ENCODE data around the gene TMEM244. TPM values are rescaled to one million over a fixed set of nuclear protein-coding genes. Genes with fewer than 3 reads are reported as not detected.
"Not testable (repeated sequence)": the region's sequence is repeated elsewhere in the genome, so short reads cannot be mapped to it uniquely, and the experiment has no call there.

TMEM244 gene
- total RNA-seq, 2 experiments from 2014 or later, result 0.83 to 1.0 TPM

DNA sequence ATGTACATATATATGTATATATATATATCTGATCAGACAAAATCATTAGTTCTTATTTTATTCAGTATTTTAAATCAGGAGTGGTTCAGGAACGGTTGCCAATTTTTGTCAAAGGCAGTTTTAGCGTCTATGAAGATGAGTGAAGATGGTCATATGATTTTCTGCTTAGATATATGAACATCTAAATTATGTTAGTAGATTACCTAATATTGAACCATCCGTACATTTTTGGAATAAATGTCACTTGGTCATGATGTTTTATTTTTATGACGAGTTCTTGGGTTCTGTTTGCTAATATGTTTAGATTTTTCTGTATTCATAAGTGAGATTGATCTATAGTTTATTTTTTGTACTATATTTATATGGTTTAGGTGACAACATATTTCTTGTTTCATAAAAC lies 3.3 kb downstream of the TMEM244 start:
- ATAC-seq (ENCODE audit: low read depth), result no peak
- peaks cover 1% of the 10 kb centered on the region for H3K9me3 Mint-ChIP-seq

DNA sequence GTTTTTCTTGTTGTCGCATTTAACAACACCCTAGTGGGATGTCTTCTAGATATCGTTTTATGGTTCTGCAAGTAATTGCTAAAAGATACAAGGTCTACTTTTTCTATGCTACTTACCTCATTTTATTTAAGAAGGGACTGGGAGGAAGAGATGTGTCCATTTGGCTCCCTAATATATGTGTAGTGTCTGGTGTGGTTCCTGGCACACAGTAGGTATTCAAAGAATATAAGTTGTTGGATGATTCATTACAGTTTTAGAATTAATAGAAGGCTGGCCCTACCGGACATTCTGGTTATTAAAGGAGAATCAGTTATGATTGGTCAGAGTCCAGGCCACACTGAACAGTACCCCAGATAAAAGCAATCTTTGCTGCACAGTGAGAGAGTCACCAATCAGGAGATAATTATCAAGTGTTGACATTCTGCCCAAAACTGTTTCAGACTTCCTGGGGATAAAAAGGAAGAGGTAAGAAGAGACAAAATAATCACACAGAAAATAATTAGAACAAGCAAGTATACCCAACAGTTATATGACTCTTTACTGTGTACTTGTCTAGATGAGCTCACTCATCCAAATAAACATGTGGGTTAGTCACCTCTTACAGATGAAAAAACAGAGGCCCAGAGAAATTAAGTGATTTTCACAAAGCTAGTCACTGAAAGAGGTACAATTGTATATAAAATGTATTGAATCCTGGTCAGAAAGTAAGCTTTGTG lies 7.0 kb downstream of the TMEM244 start:
- Mint-ChIP-seq H3K27ac (no peak overlapping the region), H3K36me3 (no peaks in the 10 kb centered on the region), H3K27me3 (peaks cover 2% of the 10 kb centered on the region), H3K9me3 (peaks cover 1% of the 10 kb centered on the region), H3K4me1 (peaks cover 4% of the 10 kb centered on the region), H3K4me3 (no peak overlapping the region)
- DNase-seq (no peak), ATAC-seq (ENCODE audit: low read depth) (no peak)
- POLR2A ChIA-PET, result no interaction called here

More for the DNA sequence above, 3.3 kb downstream of the TMEM244 start:
- Mint-ChIP-seq H3K4me1 (peaks cover 6% of the 10 kb centered on the region), H3K36me3 (no peaks in the 10 kb centered on the region), H3K27me3 (peaks cover 2% of the 10 kb centered on the region), H3K4me3 (no peak overlapping the region), H3K27ac (no peak overlapping the region)
- DNase-seq, result no peak
- POLR2A ChIA-PET, result no interaction called here

DNA sequence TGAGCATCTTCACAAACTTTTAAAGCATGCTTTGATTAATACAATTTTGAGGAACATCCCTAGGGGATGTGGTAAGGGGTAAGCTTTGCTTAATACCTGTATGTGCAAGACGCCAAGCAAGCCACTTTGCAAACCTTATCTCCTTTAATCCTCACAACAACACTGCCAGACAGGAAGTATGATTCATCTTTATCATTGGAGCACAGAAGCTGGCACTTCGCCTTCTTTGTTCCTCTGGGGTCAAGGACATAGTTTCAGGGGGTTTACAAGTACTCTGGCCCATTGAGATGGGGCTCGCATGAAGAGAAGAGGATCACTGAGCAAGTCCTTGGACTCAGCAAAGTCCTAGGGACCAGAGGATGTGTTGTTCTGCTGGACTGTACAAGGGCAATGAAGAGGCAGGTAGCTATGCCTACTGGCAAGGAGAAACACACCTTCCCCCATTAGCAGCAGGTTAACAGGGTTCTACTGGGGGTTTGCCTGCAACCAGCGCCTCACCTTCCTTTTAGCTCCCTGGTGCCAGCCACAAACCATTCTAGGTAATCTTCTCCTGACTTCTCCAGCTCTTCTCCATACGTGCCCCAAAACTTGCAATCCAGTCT lies 8.8 kb downstream of the TMEM244 start:
- POLR2A ChIA-PET, result no interaction called here
- ATAC-seq (ENCODE audit: low read depth) (no peak), DNase-seq (no peak)
- H3K9me3 Mint-ChIP-seq, result no peaks in the 10 kb centered on the region
- H3K4me3 Mint-ChIP-seq, result no peak overlapping the region
- peaks cover 4% of the 10 kb centered on the region for H3K4me1 Mint-ChIP-seq
- peaks cover 4% of the 10 kb centered on the region for H3K27me3 Mint-ChIP-seq
- no peak overlapping the region for H3K27ac Mint-ChIP-seq
- H3K36me3 Mint-ChIP-seq, result no peaks in the 10 kb centered on the region

DNA sequence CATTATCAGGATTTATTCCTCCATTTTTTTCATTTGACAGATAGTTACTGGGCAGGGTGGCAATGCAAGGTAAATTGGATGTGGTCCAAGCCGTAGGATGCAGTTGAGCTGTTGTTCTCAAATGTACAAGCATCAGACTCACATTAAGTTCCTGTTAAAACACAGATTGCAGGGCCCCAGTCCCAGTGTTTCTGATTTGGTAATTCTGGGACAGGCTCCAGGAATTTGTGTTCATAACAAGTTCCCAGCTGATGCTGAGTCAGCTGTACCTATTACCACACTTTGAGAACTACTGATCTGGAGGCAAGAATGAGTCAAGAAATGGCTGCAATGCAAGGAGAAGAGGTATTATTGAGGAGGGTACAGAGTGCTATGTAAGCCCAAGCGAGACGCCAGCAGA lies 11.7 kb downstream of the TMEM244 start:
- Mint-ChIP-seq H3K4me1 (peaks cover 4% of the 10 kb centered on the region), H3K27me3 (peaks cover 14% of the 10 kb centered on the region), H3K4me3 (no peak overlapping the region), H3K27ac (no peak overlapping the region), H3K36me3 (no peaks in the 10 kb centered on the region), H3K9me3 (no peaks in the 10 kb centered on the region)
- ATAC-seq (ENCODE audit: low read depth) (no peak), DNase-seq (no peak)
- POLR2A ChIA-PET, result no interaction called here

DNA sequence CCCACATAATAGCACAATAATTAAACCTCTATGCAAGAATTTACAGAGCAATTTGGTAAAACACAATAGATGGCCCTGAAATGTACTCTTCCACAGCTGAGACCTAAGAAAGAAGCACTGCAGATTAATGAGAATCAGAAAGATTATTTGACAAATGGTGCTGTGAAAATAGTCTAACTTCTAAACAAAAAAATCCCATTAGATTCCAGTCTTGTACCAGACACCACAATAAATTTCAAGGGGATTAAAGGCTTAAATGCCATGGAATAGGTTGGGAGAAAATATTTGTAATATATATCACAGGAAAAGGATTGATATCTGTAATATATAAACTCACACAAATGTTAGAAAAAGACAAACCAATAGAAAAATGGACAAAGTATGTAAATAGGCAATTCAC lies 14.4 kb downstream of the TMEM244 start:
- Mint-ChIP-seq H3K4me3 (no peak overlapping the region), H3K27me3 (peaks cover 23% of the 10 kb centered on the region), H3K4me1 (no peaks in the 10 kb centered on the region), H3K9me3 (no peaks in the 10 kb centered on the region), H3K36me3 (no peaks in the 10 kb centered on the region), H3K27ac (no peak overlapping the region)
- POLR2A ChIA-PET, result no interaction called here
- ATAC-seq (ENCODE audit: low read depth), result no peak
- no peak for DNase-seq

DNA sequence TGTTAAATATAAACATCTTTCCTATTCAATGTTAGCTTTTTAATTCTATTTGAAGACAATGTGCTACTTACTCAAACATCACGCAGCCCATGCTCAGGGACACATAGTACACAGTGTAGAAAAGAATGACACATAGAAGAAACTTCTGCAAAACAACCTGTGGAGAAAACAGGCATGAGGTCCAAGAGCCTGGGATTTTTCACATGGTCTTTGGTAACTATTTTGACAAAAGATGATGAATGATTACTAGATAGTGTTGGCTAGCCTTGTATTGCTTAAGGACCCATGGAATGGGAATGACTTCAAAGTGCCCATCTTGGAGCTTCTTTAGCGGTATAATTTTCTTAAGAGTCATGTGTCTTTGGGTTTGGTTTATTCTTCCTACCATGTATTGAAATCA lies 15.4 kb downstream of the TMEM244 start:
- no peaks in the 10 kb centered on the region for H3K36me3 Mint-ChIP-seq
- H3K27ac Mint-ChIP-seq, result no peak overlapping the region
- POLR2A ChIA-PET, result no interaction called here

DNA sequence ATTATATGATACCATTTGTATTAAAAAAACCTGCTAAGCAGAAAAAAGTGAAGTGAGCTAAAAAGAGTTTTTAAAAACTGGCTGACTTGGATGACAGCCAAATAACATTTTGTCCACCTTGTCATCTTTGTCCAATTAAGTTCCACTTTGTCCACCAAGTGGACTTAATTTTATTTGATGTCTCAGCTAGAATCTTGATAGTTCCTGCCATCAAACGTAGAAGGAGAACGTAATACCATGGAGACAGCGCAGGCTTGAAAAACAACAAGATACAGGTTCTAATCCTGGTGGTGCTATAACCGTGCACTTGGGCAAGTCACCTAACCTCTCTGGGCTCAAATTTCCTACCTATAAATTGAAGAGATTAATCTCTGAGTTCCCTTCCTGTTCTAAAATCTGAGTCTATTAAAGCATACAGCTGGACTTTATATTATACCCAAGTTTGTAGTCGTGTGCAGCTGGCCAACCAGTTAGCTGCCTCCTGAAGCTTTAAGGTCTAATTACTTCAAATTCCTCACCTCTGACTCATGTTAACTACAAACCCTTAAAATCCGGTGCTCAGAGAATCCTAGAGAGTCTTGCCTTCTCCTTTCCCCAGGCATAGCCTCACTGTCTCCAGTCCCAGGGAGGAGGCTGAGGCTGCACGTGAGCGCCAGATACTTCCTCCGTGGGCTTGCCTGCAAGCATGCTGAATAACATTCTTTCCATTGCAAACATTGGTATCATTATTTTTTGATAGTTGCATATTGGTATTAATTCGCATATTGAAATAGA lies 16.8 kb downstream of the TMEM244 start:
- ATAC-seq (ENCODE audit: low read depth) (no peak), DNase-seq (no peak)
- POLR2A ChIA-PET, result interaction anchor here (0.5 kb wide), 1 partner anchor 14 kb away, joined by 4 read pairs; no protein-coding TSS in a partner anchor
- Mint-ChIP-seq H3K9me3 (no peaks in the 10 kb centered on the region), H3K36me3 (peaks cover 1% of the 10 kb centered on the region), H3K27ac (no peak overlapping the region), H3K27me3 (peaks cover 27% of the 10 kb centered on the region), H3K4me3 (no peak overlapping the region), H3K4me1 (no peaks in the 10 kb centered on the region)

More for the DNA sequence above, 15.4 kb downstream of the TMEM244 start:
- Mint-ChIP-seq H3K9me3 (no peaks in the 10 kb centered on the region), H3K4me3 (no peak overlapping the region), H3K27me3 (peaks cover 24% of the 10 kb centered on the region), H3K4me1 (no peaks in the 10 kb centered on the region)
- DNase-seq (no peak), ATAC-seq (ENCODE audit: low read depth) (no peak)

DNA sequence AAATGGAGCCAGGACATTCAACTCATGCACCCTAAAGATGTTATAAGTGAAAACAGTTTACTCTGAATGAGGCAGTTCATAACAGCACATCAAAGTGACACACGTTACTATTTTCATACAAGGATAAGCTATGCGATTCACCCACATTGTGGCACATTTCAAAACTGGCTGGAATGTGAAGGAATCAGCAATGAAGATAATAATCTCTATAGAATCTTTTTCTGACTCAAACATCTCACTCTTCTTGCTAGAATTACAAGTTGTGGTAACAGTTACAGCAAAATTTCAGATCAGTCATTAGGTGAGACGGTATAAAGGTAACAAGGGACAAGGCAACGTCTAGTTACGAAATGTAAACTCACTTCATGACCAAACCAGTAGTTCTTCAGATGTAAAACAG lies 17.5 kb downstream of the TMEM244 start:
- no peaks in the 10 kb centered on the region for H3K9me3 Mint-ChIP-seq
- ATAC-seq (ENCODE audit: low read depth) (no peak), DNase-seq (no peak)
- peaks cover 2% of the 10 kb centered on the region for H3K36me3 Mint-ChIP-seq
- peaks cover 27% of the 10 kb centered on the region for H3K27me3 Mint-ChIP-seq
- no peak overlapping the region for H3K27ac Mint-ChIP-seq
- H3K4me3 Mint-ChIP-seq, result no peak overlapping the region
- POLR2A ChIA-PET, result no interaction called here
- no peaks in the 10 kb centered on the region for H3K4me1 Mint-ChIP-seq

DNA sequence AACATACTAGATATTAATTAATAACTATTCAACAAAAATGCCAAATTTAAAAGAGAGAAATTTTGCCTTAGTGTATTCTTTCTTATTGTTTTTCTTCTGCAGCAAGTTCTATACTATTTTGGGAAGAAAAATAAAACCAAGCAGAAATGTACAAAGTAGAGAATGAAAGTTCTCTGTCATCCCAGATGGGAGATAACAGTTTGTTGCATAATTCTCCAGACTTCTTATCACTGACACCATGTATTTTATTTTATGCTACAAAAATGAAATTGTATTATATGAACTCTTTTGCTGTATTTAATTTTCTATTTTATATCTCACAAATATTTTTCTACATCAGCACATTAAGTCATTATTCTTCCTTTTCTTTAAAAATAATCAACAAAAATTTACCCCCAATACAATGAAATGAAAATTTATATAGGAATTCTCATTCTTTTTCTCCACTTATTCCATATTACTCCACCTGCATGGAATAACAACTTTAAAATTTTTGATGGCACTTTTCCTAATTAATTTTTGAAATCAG lies 18.2 kb downstream of the TMEM244 start:
- Mint-ChIP-seq H3K9me3 (peaks cover 2% of the 10 kb centered on the region), H3K4me1 (no peaks in the 10 kb centered on the region), H3K4me3 (no peak overlapping the region), H3K36me3 (peaks cover 2% of the 10 kb centered on the region), H3K27me3 (peaks cover 27% of the 10 kb centered on the region), H3K27ac (no peak overlapping the region)
- DNase-seq (no peak), ATAC-seq (ENCODE audit: low read depth) (no peak)
- POLR2A ChIA-PET, result no interaction called here

DNA sequence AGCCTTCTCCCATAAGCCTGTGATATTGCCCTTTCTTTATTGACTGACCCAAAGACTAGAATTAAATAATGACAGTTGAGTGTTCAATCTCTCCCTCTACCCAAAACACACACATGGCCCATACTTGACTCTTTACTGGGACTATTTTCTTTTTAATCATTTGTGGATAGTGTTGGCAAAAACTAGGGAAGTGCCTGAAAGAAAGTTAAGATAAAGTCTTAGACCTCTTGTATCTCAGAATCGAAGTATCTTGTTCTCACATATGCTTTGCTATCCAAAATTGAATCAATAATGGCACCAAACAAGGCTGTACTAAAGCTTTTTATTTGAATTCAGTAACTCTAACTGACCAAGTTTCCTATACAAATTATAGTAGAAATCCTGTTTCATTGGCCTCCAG lies 19.0 kb downstream of the TMEM244 start:
- H3K9me3 Mint-ChIP-seq, result peaks cover 2% of the 10 kb centered on the region
- ATAC-seq (ENCODE audit: low read depth) (no peak), DNase-seq (no peak)
- peaks cover 25% of the 10 kb centered on the region for H3K27me3 Mint-ChIP-seq
- no peak overlapping the region for H3K4me3 Mint-ChIP-seq
- peaks cover 2% of the 10 kb centered on the region for H3K36me3 Mint-ChIP-seq
- POLR2A ChIA-PET, result no interaction called here
- no peaks in the 10 kb centered on the region for H3K4me1 Mint-ChIP-seq
- H3K27ac Mint-ChIP-seq, result no peak overlapping the region

DNA sequence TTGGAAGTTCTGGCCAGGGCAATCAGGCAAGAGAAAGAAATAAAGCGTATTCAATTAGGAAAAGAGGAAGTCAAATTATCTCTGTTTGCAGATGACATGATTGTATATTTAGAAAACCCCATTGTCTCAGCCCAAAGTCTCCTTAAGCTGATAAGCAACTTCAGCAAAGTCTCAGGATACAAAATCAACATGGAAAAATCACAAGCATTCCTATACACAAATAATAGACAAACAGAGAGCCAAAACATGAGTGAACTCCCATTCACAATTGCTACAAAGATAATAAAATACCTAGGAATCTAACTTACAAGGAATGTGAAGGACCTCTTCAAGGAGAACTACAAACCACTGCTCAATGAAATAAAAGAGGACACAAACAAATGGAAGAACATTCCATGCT lies 21.6 kb downstream of the TMEM244 start:
- H3K4me1 Mint-ChIP-seq; H3K9me3 Mint-ChIP-seq; DNase-seq; H3K27ac Mint-ChIP-seq; H3K36me3 Mint-ChIP-seq; POLR2A ChIA-PET; H3K4me3 Mint-ChIP-seq; ATAC-seq (ENCODE audit: low read depth): not testable (repeated sequence)
- H3K27me3 Mint-ChIP-seq, result peaks cover 15% of the 10 kb centered on the region

DNA sequence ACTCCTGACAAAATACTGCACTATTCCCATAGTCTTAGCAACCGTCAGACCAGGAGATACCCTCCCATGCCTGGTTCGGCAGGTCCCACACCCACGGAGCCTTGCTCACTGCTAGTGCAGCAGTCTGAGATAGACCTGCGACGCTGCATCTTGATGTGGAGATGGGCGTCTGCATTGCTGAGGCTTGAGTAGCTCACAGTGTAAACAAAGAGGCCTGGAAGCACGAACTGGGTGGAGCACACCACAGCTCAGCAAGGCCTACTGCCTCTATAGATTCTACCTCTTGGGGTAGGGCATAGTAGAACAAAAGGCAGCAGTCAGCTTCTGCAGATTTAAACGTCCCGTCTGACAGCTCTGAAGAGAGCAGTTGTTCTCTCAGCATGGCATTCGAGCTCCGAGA lies 25.4 kb downstream of the TMEM244 start:
- H3K4me3 Mint-ChIP-seq, result no peak overlapping the region
- ATAC-seq (ENCODE audit: low read depth) (no peak), DNase-seq (no peak)
- peaks cover 2% of the 10 kb centered on the region for H3K36me3 Mint-ChIP-seq
- H3K27ac Mint-ChIP-seq, result no peak overlapping the region
- POLR2A ChIA-PET, result no interaction called here
- H3K27me3 Mint-ChIP-seq, result peaks cover 7% of the 10 kb centered on the region
- peaks cover 2% of the 10 kb centered on the region for H3K4me1 Mint-ChIP-seq
- peaks cover 2% of the 10 kb centered on the region for H3K9me3 Mint-ChIP-seq

DNA sequence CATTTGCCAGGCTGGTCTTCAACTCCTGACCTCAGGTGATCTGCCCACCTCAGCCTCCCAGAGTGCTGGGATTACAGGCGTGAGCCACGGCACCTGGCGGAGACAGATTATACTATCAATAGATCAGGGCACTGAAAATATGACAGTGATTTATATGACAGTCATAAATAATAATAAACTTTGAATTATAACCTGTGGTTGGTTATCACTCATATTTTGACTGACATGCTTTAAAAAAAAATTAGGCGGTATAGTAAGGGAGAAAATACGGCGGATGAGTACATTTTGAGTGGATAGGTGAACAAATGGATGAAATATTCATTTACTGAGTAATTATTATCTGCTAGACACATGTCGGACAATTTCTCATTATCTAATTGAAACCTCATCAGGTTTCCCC lies 28.8 kb downstream of the TMEM244 start:
- Mint-ChIP-seq H3K4me1 (peaks cover 2% of the 10 kb centered on the region), H3K9me3 (no peaks in the 10 kb centered on the region), H3K27me3 (peaks cover 4% of the 10 kb centered on the region), H3K36me3 (no peaks in the 10 kb centered on the region), H3K4me3 (no peak overlapping the region), H3K27ac (no peak overlapping the region)
- no peak for ATAC-seq (ENCODE audit: low read depth)
- DNase-seq, result no peak
- POLR2A ChIA-PET, result no interaction called here

DNA sequence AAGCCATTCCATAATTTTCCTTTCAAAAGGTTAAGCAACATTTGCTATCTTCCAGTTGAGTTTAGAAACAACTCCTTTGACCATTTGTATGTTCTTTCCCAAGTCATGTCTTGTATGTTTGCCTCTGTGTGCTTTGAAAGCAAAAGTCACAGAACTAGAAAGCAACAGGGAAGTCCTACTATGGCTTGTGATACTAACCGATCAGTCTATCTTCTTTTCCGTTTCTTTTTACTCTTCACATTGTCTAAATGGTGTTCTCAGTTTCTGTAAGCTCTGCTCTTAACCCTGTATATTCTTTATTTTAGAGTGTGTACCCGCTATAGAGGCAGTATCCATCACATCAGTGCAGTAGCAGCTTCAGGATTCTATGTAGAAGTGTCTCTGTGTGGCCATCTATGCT lies 32.9 kb downstream of the TMEM244 start:
- Mint-ChIP-seq H3K36me3 (no peaks in the 10 kb centered on the region), H3K9me3 (no peaks in the 10 kb centered on the region), H3K27me3 (peaks cover 2% of the 10 kb centered on the region), H3K4me3 (no peak overlapping the region), H3K27ac (no peak overlapping the region), H3K4me1 (peaks cover under 1% of the 10 kb centered on the region)
- DNase-seq (no peak), ATAC-seq (ENCODE audit: low read depth) (no peak)
- POLR2A ChIA-PET, result no interaction called here
